22Rv1 (cell line): ENCODE measurements around the gene ACSL4.

Experiments
- ZFX ChIP-seq: fragments of 450-650 bp; IDR thresholded peaks from 2 replicates; pipeline ENCODE4 v1.6.1; 2017; ENCODE audit warnings: antibody characterized with exemption, borderline replicate concordance
- TF ChIP-seq, protein P1 (sequence below): fragments of 450-650 bp; IDR thresholded peaks from 2 replicates; pipeline ENCODE4 v1.5.1; 2017; ENCODE audit warnings: mild to moderate bottlenecking

DNA sequence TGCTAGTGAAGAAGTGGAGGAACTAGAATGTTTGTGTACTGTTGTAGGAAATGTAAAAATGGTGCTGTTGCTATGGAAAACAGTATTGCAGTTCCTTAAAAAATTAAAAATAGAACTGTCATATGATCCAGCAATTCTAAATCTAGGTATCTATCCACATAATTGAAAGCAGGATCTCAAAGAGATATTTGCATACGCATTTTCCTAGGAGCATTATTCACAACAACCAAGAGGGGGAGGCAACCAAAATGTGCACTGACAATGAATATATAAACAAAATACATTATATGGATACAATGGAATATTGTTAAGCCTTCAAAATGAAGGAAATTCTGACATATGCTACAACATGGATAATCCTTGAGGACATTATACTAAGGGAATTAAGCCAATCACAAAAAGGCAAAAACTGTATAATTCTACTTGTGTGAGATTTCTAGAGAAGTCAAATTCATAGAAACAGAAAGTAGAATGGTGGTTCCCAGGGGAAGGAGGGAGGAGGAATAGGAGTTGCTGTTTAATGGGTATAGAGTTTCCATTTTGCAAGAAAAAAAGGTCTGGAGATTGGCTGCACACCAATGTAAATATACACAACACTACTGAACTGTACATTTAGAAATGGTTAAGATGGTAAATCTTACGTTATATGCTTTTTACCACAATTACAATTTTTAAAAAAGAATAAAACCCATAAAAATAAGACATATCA, 72.5 kb downstream of the ACSL4 start:
- TF ChIP-seq, protein P1, sequence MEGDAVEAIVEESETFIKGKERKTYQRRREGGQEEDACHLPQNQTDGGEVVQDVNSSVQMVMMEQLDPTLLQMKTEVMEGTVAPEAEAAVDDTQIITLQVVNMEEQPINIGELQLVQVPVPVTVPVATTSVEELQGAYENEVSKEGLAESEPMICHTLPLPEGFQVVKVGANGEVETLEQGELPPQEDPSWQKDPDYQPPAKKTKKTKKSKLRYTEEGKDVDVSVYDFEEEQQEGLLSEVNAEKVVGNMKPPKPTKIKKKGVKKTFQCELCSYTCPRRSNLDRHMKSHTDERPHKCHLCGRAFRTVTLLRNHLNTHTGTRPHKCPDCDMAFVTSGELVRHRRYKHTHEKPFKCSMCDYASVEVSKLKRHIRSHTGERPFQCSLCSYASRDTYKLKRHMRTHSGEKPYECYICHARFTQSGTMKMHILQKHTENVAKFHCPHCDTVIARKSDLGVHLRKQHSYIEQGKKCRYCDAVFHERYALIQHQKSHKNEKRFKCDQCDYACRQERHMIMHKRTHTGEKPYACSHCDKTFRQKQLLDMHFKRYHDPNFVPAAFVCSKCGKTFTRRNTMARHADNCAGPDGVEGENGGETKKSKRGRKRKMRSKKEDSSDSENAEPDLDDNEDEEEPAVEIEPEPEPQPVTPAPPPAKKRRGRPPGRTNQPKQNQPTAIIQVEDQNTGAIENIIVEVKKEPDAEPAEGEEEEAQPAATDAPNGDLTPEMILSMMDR: no peak
- no peak for TF ChIP-seq ZFX
